GM03348 (cell line): Measurements from ENCODE around the gene DPYSL4.

ENCODE experiments used
- DNase-seq: peaks from one replicate; pipeline ENCODE4 v3.0.0; 2012; ENCODE audit warnings: low spot score

The DPYSL4 gene

DNA sequence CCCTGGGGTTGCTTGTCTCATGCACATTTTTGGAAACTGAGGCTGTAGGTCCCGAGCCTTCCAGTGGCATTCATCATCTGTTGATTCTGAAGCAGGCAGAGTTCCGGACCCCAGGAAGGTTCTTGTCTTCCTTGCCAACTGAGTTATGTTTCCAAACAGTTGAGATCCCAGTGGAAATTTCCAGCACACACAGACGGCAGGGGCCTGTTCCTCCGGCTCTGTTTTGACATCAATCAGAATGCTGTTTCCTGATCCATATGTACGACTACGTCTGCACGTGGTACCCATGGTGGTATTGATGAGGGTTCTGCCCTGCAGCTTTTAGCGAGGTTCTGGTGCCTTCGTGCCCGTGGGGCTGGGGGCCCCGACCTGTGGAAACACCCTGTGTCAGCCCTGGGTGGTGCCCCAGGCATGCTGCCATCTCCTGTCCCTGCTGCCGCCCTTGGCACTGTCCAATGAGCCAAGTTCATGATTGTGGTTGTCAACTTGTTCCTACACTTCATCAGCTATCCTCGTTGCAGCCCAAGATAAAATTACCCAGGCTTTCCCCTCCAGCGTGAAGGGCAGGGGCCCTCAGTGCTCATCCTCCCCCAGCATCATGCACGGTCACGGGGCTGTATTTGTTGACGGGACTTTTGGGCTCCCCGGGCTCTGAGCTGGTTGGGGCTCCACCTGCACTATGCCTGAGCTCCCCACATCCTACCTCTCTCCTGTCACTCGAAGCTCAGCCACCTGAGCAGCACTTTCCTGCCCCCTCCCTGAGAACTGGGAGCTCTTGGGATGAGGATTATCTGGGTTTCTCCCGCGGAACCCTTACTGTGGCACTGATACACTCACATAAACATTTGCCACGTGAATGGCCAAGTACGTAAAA, 7.8 kb upstream of the DPYSL4 start:
- no peak for DNase-seq

- no peak for DNase-seq
Observed at GRCh38 chr10:132179551-132180392, 7.0 kb upstream of the DPYSL4 start.

GRCh38 chr10:132180736-132181135, 6.0 kb upstream of the DPYSL4 start:
- DNase-seq, result no peak

DNA sequence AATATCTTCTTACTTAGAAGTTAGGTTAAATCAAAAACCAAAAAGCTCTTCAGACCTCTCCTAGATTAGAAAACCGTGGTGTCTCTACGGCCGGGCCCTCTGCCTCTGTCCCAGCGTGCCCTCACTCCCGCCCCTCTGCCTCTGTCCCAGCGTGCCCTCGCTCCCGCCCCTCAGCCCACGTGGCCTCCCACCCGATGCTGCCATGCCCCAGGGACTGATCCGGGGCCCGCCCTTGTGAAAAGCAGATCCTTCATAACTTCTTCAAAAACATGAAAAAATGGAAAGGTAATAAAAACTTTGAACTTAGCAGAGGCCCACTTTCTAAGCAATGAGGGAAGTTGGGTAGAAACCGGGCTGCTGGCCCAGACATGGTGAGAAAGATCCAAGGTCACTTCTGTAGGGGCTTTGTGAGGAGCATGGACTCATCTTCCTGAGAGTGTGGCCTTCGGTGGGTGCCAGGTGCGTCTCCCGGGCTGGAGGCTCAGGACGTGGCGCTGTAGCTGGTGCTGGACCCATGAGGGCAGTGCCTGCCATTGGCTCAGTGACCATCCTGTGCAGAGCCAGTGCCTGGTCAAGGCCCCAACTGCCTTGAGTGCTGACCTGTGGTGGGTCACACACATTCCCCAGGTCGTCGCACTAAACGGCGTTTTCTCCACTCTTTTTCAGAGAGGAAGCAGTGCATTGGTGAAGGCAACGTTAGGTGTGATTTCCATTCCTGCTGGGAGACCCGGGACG, 4.9 kb upstream of the DPYSL4 start:
- no peak for DNase-seq

DNA sequence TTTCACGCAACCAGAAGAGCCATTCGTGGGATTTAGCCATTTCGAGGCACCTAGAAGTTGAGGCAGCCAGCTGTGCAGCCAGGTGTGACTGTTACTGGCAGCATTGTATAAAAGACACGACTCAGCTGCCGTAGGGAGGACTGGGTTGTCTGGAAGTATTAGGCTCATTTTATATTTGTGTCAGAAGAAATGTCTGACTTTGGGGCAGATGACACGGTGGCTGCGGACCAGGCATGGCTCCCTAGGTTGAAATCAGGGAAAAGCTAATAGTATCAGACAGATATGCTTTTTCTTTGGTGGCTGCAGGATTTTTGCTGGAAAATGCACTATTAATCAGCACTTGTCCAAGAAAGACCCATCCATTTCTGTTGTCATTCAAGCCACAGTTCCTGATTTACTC, 4.2 kb upstream of the DPYSL4 start:
- DNase-seq, result no peak

GRCh38 chr10:132183046-132183445, 3.7 kb upstream of the DPYSL4 start:
- no peak for DNase-seq

GRCh38 chr10:132184816-132185593, 1.7 kb upstream of the DPYSL4 start:
- no peak for DNase-seq

- peak; percentile 77 for DNase-seq
Observed at GRCh38 chr10:132185601-132186487, 904 bp upstream of the DPYSL4 start.

GRCh38 chr10:132187430-132188138, 836 bp downstream of the DPYSL4 start:
- DNase-seq, result peak; percentile 64

GRCh38 chr10:132188331-132188730, 1.6 kb downstream of the DPYSL4 start:
- no peak for DNase-seq

DNA sequence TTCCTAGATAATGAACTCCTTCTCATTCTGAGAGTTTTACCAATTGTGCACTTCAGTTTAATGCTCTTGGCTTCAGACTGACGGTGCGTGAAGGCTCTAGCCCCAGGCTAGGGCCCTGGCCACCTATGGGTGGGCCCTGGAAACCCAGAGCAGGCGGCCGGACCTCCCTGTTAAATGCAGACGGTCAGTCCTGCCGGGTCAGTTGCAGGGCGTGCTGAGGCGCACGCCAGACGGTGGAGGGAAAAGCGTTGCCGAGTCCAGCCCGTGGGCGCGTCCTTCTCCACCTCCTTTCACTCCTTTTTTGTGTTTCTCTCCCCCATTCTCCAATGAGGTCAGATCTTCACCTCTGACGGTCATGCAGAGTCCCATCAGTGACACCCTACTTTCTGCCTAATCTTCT, 2.3 kb downstream of the DPYSL4 start:
- DNase-seq, result no peak

- DNase-seq, result no peak
Observed at GRCh38 chr10:132189810-132190422, 3.2 kb downstream of the DPYSL4 start.

GRCh38 chr10:132192076-132192975, 5.6 kb downstream of the DPYSL4 start:
- DNase-seq, result no peak

GRCh38 chr10:132192991-132193665, 6.4 kb downstream of the DPYSL4 start:
- DNase-seq, result no peak

- DNase-seq, result peak; percentile 76
Observed at GRCh38 chr10:132193907-132194552, 7.3 kb downstream of the DPYSL4 start.

GRCh38 chr10:132194726-132195125, 8.0 kb downstream of the DPYSL4 start:
- DNase-seq, result no peak

GRCh38 chr10:132195366-132196075, 8.8 kb downstream of the DPYSL4 start:
- no peak for DNase-seq
